Lower leg skin (tissue), 4 donors: ENCODE results near the gene HOXC13. TPM values are rescaled to one million over a fixed set of nuclear protein-coding genes. Genes with fewer than 3 reads are reported as not detected.
A peak's percentile ranks its signal among the peaks of the same experiment; 100 is the strongest.

ENCODE experiments used
- DNase-seq, 2 donors: peaks; one replicate each; pipeline ENCODE4 v3.0.0-alpha.2; 2019; ENCODE audit warnings: low spot score in 2 of 2
- H3K4me3 ChIP-seq: fragments of 200-600 bp; sonication (generic); 2 replicates; pipeline ENCODE4 v1.5.1; 2017; ENCODE audit warnings: mild to moderate bottlenecking, low read depth; ENCODE audit not compliant: poor library complexity, severe bottlenecking
- POLR2A ChIP-seq, 2 donors: fragments of 450-650 bp; IDR thresholded peaks; one replicate each; pipeline ENCODE4 v1.6.1; 2016 to 2017; ENCODE audit warnings: antibody characterized with exemption in 2 of 2, mild to moderate bottlenecking in 1 of 2, moderate library complexity in 1 of 2
- WGBS, 2 donors: methylation state at CpG; one replicate each; pipeline ENCODE4 v1.1.5; 2018; 5-methylcytosine and 5-hydroxymethylcytosine counted together
- intact Hi-C: fragments of 100-400 bp; cut with DNase I; formaldehyde crosslinking; loops from one replicate; pipeline ENCODE4 v1.15.0; 2023; ENCODE audit warnings: low total_unique reads
- total RNA-seq, 4 donors: library from RNA; depleted of rRNA; stranded (reverse); fragments of >200 nt; gene quantifications; one replicate each; pipeline ENCODE4 v1.1.0, GENCODE V29; 2016
- TF ChIP-seq, protein P1 (sequence below), 3 donors: fragments of 450-650 bp; IDR thresholded peaks; one replicate each; pipeline ENCODE4 v1.5.1; 2016; ENCODE audit warnings: antibody characterized with exemption in 3 of 3, mild to moderate bottlenecking in 3 of 3, moderate library complexity in 2 of 3

HOXC13 gene
- total RNA-seq, 4 donors from 2014 or later = 9.8 to 14.9 (median 11.2) TPM

- WGBS, 2 donors = 0 to 1% methylated on average over 29 to 55 of the region's 63 CpGs
- peak in 1 of 2 donors; percentile 95 for DNase-seq
- intact Hi-C loops = no loop called here
- TF ChIP-seq POLR2A (IDR thresholded peaks at IDR 0.05) = no peak
- TF ChIP-seq, protein P1, sequence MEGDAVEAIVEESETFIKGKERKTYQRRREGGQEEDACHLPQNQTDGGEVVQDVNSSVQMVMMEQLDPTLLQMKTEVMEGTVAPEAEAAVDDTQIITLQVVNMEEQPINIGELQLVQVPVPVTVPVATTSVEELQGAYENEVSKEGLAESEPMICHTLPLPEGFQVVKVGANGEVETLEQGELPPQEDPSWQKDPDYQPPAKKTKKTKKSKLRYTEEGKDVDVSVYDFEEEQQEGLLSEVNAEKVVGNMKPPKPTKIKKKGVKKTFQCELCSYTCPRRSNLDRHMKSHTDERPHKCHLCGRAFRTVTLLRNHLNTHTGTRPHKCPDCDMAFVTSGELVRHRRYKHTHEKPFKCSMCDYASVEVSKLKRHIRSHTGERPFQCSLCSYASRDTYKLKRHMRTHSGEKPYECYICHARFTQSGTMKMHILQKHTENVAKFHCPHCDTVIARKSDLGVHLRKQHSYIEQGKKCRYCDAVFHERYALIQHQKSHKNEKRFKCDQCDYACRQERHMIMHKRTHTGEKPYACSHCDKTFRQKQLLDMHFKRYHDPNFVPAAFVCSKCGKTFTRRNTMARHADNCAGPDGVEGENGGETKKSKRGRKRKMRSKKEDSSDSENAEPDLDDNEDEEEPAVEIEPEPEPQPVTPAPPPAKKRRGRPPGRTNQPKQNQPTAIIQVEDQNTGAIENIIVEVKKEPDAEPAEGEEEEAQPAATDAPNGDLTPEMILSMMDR (IDR thresholded peaks at IDR 0.05) = no peak
- peak within 1 kb of the TSS; percentile 35 for H3K4me3 ChIP-seq
Observed at GRCh38 chr12:53974084-53975063, 35.7 kb downstream of the HOXC13 start, which contains the start of gene HOTAIR. TSS of gene HOTAIR (minus strand) at chr12:53974954.

GRCh38 chr12:53975064-53975471 lies 36.4 kb downstream of the HOXC13 start:
- intact Hi-C loops = no loop called here
- H3K4me3 ChIP-seq = peak overlapping the region; percentile 35
- TF ChIP-seq, protein P1 (IDR thresholded peaks at IDR 0.05) = no peak
- TF ChIP-seq POLR2A (IDR thresholded peaks at IDR 0.05) = no peak
- 2 to 6% methylated on average over 25 of the region's 25 CpGs for WGBS, 2 donors
- DNase-seq = no peak

GRCh38 chr12:53975479-53976152 lies 37.0 kb downstream of the HOXC13 start:
- WGBS, 2 donors = 32 to 37% methylated on average over 31 of the region's 31 CpGs
- TF ChIP-seq POLR2A (IDR thresholded peaks at IDR 0.05) = no peak
- TF ChIP-seq, protein P1 (IDR thresholded peaks at IDR 0.05) = no peak
- DNase-seq = no peak
- intact Hi-C loops = no loop called here
- no peak overlapping the region for H3K4me3 ChIP-seq

GRCh38 chr12:53976172-53976822 lies 37.7 kb downstream of the HOXC13 start:
- TF ChIP-seq, protein P1 (IDR thresholded peaks at IDR 0.05) = no peak
- 30 to 31% methylated on average over 21 of the region's 21 CpGs for WGBS, 2 donors
- no peak overlapping the region for H3K4me3 ChIP-seq
- no peak for DNase-seq
- intact Hi-C loops = no loop called here

- DNase-seq = no peak
- TF ChIP-seq, protein P1 (IDR thresholded peaks at IDR 0.05) = no peak
- no peak for TF ChIP-seq POLR2A (IDR thresholded peaks at IDR 0.05)
- 34 to 50% methylated on average over 9 of the region's 9 CpGs for WGBS, 2 donors
- H3K4me3 ChIP-seq = no peak overlapping the region
- intact Hi-C loops = no loop called here
Observed at GRCh38 chr12:53976823-53977595, 38.4 kb downstream of the HOXC13 start.
